ENCODE results near the gene MAML2.
A peak's percentile ranks its signal among the peaks of the same experiment; 100 is the strongest.

The MAML2 gene

DNA sequence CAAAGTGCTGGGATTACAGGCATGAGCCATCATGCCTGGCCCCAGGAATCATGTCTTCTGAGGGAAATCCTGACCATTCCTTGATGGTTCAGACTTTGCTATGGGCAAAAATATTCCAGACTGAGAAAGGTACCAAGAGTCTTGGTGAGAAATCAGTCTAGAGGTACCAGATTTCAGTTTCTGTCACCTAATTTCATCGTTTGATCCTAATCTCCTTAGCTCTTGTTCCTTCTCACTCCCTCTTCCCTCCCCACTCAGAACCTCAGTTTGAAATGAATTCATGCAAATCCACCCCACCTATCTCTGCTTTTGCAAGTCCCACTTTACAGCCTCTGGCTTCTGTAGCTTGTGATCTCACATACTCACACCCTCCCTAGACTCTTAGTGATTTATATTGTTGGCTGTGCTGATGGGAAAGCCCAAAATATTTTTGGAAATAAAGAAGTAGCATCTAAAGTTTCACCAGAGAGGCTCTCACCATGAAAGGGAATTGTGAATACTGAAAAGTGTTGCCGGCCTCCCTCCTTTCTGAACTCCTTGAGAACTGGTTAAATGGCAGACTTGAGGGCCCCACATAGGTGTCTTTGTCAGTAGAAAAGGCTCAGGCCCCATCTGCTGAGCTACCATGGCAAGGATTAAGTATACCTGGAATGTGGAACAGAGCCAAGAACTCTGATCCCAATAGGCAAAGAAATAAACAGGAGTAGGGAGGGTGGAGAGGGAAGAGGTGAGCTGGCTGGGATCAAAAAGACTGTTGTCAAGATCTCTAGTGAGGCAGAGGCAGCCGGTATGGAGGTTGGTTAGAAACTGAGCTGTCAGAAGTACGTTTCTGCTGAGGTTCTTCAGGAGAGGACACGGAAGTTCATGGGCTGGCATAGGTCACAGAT lies 228.6 kb downstream of the MAML2 start:
- no peak for DNase-seq

GRCh38 chr11:96113193-96113681 lies 229.8 kb downstream of the MAML2 start:
- peak; percentile 76 for DNase-seq

GRCh38 chr11:96112192-96113128 lies 230.5 kb downstream of the MAML2 start:
- DNase-seq = no peak

DNA sequence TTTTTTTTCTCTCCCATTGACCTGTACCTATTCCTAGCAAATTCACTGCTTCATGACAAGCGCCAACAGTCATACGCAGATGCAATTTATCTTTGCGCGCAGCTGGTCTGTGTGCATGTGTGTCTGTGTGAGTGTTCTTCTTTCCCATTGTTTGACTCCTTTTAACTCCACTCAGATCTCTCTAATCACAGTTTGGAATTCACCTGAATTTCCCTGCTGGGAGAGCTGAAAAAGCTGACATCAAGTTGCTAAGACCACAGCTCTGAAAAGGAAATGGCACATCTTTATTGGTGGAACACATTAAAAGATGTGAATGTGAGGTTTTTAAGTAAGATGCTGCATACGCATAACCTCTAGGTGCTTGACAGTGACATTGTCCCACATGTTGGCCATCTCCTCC lies 231.7 kb downstream of the MAML2 start:
- DNase-seq = no peak

GRCh38 chr11:96110302-96110701 lies 232.7 kb downstream of the MAML2 start:
- DNase-seq = no peak

DNA sequence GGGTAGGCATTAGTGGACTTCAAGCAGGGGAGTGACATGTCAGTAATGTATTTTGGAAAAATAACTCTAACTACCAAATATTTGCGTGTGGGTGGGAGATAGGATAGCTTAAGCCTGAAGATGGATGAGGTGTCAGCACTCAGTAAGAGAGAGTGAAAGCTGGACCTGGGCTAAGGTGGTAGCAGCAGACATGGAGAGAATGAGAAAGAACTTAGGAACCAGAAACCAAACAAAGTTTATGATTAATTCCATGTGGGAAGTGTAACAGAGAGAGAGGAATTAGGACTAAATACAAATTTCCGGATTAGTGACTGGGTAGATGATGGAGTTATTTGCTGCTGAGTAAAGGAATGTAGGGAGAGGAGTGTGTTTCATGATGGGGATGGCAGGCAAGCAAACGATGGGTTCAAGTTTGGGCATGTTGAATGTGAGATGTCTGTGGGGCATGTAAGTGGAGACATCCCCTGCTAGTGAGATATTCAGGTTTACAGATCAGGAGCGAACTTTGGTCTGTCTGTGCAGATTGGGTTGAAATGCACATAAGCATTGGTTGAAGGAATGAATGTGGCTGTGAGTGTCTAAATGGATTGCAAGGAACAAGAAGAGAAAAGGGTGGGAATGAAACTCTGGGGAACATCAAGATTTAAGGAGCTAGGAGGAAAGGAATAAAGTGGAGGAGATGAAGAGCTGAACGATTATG lies 233.5 kb downstream of the MAML2 start:
- peak; percentile 44 for DNase-seq

- DNase-seq = no peak
Observed at GRCh38 chr11:96107143-96107824, 235.7 kb downstream of the MAML2 start.

DNA sequence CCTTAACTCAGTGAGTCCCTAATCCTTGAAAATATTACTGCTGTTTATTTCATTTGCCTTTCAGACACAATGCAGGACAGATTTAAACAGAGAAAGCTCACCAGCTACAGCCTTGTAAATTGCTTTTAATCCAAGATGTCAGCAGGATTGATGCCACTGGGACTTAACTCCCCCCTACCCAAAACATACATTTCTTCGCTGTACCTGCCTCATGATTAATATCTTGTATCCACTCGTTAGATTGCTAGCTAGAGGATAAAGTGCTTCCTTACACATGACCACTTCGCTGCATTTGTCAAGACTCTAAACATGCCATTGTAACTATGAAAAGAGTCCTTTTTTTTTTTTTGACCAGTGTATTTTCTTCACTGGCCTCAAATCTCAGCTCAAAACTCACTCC lies 236.3 kb downstream of the MAML2 start:
- no peak for DNase-seq

GRCh38 chr11:96105944-96106343 lies 237.1 kb downstream of the MAML2 start:
- no peak for DNase-seq

- DNase-seq = peak; percentile 81
Observed at GRCh38 chr11:96105197-96105895, 237.6 kb downstream of the MAML2 start.

DNA sequence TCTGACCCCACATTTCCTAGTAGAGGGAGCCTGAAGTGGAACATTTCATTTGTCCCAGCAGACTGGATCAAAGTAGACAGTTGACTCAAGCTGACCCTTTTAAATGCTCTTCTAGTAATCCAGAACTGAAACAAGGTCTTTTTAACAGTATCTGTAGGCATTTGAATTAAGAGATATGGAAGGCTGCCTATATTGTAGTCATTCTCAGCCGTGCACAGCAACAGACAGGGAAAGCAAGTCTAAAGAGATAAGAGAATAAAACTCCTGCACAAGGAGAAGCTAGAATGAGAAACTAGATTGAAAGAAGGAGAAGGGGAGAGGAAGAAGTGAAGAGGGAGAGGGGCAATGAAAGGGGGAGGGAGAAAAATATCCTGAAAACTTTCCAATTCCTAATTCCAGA lies 238.5 kb downstream of the MAML2 start:
- DNase-seq = no peak

GRCh38 chr11:96103721-96104120 lies 239.3 kb downstream of the MAML2 start:
- no peak for DNase-seq

GRCh38 chr11:96103102-96103501 lies 239.9 kb downstream of the MAML2 start:
- DNase-seq = peak; percentile 31

DNA sequence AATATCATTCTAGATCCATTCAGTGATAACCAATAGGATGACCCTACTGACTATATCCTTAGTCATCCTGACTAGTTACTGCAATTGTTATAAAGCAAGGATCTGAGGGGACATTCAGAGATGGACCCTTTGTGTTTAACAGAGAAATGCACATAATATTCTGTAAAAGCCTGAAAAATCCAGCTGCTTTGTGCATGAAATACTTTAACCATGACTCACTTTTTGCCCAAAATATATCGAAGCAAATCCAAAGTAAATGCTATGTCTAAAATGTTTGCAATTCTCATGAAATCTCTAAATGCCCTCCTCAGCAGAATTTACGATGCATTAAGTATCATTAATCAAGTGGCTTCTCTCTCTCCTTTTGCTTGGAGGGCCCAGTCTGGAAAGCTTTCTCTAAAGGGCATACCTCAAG lies 240.3 kb downstream of the MAML2 start:
- DNase-seq = peak; percentile 88

DNA sequence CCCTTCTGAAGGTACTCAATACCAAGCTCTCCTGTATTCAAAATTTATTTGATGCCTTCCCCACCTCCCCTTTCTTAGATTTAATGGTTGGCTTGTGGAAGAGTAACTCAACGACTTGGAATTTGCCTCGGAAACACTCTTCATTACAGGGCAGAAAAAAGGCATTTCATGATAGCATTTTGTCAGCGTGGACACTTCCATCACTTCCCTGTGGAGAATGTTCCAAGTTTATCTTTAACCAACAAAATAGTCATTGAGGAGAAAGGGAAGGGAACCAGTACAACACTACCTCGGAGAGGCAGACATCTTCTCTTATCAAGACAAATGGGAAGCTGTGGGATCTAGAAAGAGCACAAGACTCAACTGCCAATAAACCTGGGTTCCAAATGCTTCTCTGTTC lies 241.8 kb downstream of the MAML2 start:
- DNase-seq = no peak

GRCh38 chr11:96098511-96099241 lies 244.3 kb downstream of the MAML2 start:
- DNase-seq = peak; percentile 42

GRCh38 chr11:96097844-96098421 lies 245.1 kb downstream of the MAML2 start:
- peak; percentile 46 for DNase-seq

- no peak for DNase-seq
Observed at GRCh38 chr11:96096360-96096759, 246.6 kb downstream of the MAML2 start.

GRCh38 chr11:96095884-96096303 lies 247.1 kb downstream of the MAML2 start:
- no peak for DNase-seq

DNA sequence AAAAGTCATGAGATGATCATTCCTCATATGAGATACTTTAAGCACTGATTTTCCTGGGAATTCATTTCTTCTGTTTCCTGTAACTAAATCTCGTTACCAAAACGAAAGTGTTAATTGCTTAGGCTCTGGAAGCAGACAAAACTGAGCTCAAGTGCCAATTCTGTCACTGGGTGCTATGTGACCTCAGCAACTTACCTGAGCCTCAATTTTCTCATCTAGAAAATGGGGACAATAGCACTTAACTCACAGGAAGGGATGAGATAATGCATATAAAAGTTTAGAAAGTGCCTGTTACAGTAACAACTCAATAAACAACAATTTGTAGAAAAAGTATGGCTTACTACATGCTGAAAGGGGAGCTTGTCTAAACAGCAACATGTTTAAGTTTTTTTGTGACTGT lies 248.8 kb downstream of the MAML2 start:
- no peak for DNase-seq
